Caco-2 (cell line): ENCODE data around the gene BTBD9. TPM values are rescaled to one million over a fixed set of nuclear protein-coding genes. Genes with fewer than 3 reads are reported as not detected.

Experiments
- BruUV-seq: library from RNA; stranded (reverse); fragments of 400-500 nt; replicated peaks from 2 replicates; lab custom pipeline; 2021; lab: Mats Ljungman, UMichigan
- CTCF ChIA-PET: fragments of 300-600 bp; sonication (Branson Sonifier 250); formaldehyde crosslinking; loops from one replicate; lab custom pipeline; 2022; ENCODE audit warnings: antibody characterized with exemption; lab: Charles Lee
- POLR2A ChIA-PET: fragments of 300-600 bp; sonication (Branson Sonifier 250); formaldehyde crosslinking; loops from one replicate; lab custom pipeline; 2022; ENCODE audit warnings: antibody characterized with exemption; lab: Charles Lee
- DNase-seq, 2 experiments: peaks; one replicate each; pipeline versions ENCODE4 v3.0.0 to v3.0.0-alpha.2; 2020 to 2022
- H3K27me3 ChIP-seq: replicated peaks from 2 replicates; pipeline ENCODE4 v1.6.0; 2011; ENCODE audit warnings: low read length; ENCODE audit not compliant: control insufficient read depth, insufficient read depth
- H3K36me3 ChIP-seq: 2 replicates; pipeline ENCODE4 v1.5.1; 2011; ENCODE audit warnings: low read length; ENCODE audit not compliant: control insufficient read depth, insufficient read depth
- H3K4me1 ChIP-seq: fragments of 250-450 bp; sonication (Bioruptor Pico); 2 replicates; pipeline ENCODE4 v1.5.1; 2020; ENCODE audit warnings: mild to moderate bottlenecking
- H3K4me3 ChIP-seq: 2 replicates; pipeline ENCODE4 v1.5.1; 2011; ENCODE audit warnings: low read depth, mild to moderate bottlenecking, control low read depth, low read length
- H3K9me3 ChIP-seq: fragments of 250-450 bp; sonication (Bioruptor Pico); 2 replicates; pipeline ENCODE4 v1.5.1; 2020; ENCODE audit warnings: mild to moderate bottlenecking, moderate library complexity
- H3K27ac Mint-ChIP-seq: one replicate; pipeline ENCODE4 v1.8.0; 2022; ENCODE audit warnings: mixed read lengths; ENCODE audit not compliant: unreplicated experiment
- H3K27me3 Mint-ChIP-seq: one replicate; pipeline ENCODE4 v1.8.0; 2022; ENCODE audit warnings: mixed read lengths; ENCODE audit not compliant: insufficient read depth, unreplicated experiment
- H3K36me3 Mint-ChIP-seq: one replicate; pipeline ENCODE4 v1.8.0; 2022; ENCODE audit warnings: mild to moderate bottlenecking, mixed read lengths; ENCODE audit not compliant: insufficient read depth, unreplicated experiment
- H3K4me1 Mint-ChIP-seq: one replicate; pipeline ENCODE4 v1.8.0; 2022; ENCODE audit warnings: low read depth, mixed read lengths; ENCODE audit not compliant: unreplicated experiment
- H3K4me3 Mint-ChIP-seq: one replicate; pipeline ENCODE4 v1.8.0; 2022; ENCODE audit warnings: mild to moderate bottlenecking, moderate library complexity, mixed read lengths; ENCODE audit not compliant: unreplicated experiment
- H3K9me3 Mint-ChIP-seq: one replicate; pipeline ENCODE4 v1.8.0; 2022; ENCODE audit warnings: mixed read lengths; ENCODE audit not compliant: unreplicated experiment
- CTCF ChIP-seq, 2 experiments: fragments of 200-600 bp in 1 of 2; IDR thresholded peaks; 1 replicate in 1 of 2; 2 replicates in 1 of 2; pipeline versions ENCODE4 v1.5.1 to v1.8.0; 2011 to 2022; ENCODE audit warnings: antibody characterized with exemption in 1 of 2, control low read depth in 1 of 2, inconsistent platforms in 1 of 2, low read depth in 1 of 2, low read length in 1 of 2, mild to moderate bottlenecking in 1 of 2, moderate library complexity in 1 of 2; ENCODE audit not compliant: insufficient read depth in 1 of 2, severe bottlenecking in 1 of 2, unreplicated experiment in 1 of 2
- intact Hi-C: fragments of 100-400 bp; cut with micrococcal nuclease; formaldehyde crosslinking; loops from one replicate; pipeline ENCODE4 v1.10.0; 2022; ENCODE audit not compliant: unreplicated experiment
- total RNA-seq: library from RNA; stranded (reverse); gene quantifications from 2 replicates; pipeline ENCODE4 v1.2.3, GENCODE V29; 2022

BTBD9 gene
- total RNA-seq, 1 experiment from 2014 or later = 19.6 TPM

GRCh38 chr6:38209371-38210260 is 430.1 kb downstream of the BTBD9 start:
- intact Hi-C loops = no loop called here
- ChIA-PET CTCF (no interaction called here), POLR2A (no interaction called here)
- Histone ChIP-seq H3K4me3 (no peak overlapping the region), H3K9me3 (no peaks in the 10 kb centered on the region), H3K27me3 (no peaks in the 10 kb centered on the region), H3K36me3 (no peaks in the 10 kb centered on the region), H3K4me1 (no peaks in the 10 kb centered on the region)
- Mint-ChIP-seq H3K4me3 (no peak overlapping the region), H3K27ac (no peak overlapping the region), H3K9me3 (no peaks in the 10 kb centered on the region), H3K36me3 (no peaks in the 10 kb centered on the region), H3K4me1 (no peaks in the 10 kb centered on the region), H3K27me3 (no peaks in the 10 kb centered on the region)
- BruUV-seq = no TSS peak
- no peak for DNase-seq
- no peak for TF ChIP-seq CTCF (IDR thresholded peaks at IDR 0.05; ENCODE audit: insufficient read depth in 1 of 2, low read depth in 1 of 2, low read length in 1 of 2, severe bottlenecking in 1 of 2, unreplicated experiment in 1 of 2)

GRCh38 chr6:38208028-38208427 is 431.7 kb downstream of the BTBD9 start:
- Histone ChIP-seq H3K9me3 (no peaks in the 10 kb centered on the region), H3K4me1 (no peaks in the 10 kb centered on the region), H3K4me3 (no peak overlapping the region), H3K36me3 (no peaks in the 10 kb centered on the region), H3K27me3 (no peaks in the 10 kb centered on the region)
- Mint-ChIP-seq H3K27ac (no peak overlapping the region), H3K9me3 (no peaks in the 10 kb centered on the region), H3K36me3 (no peaks in the 10 kb centered on the region), H3K4me1 (no peaks in the 10 kb centered on the region), H3K27me3 (no peaks in the 10 kb centered on the region), H3K4me3 (no peak overlapping the region)
- intact Hi-C loops = no loop called here
- ChIA-PET POLR2A (no interaction called here), CTCF (no interaction called here)
- no peak for TF ChIP-seq CTCF (IDR thresholded peaks at IDR 0.05; ENCODE audit: insufficient read depth in 1 of 2, low read depth in 1 of 2, low read length in 1 of 2, severe bottlenecking in 1 of 2, unreplicated experiment in 1 of 2)
- BruUV-seq = no TSS peak
- no peak for DNase-seq

GRCh38 chr6:38207375-38207774 is 432.4 kb downstream of the BTBD9 start:
- Mint-ChIP-seq H3K9me3 (no peaks in the 10 kb centered on the region), H3K36me3 (no peaks in the 10 kb centered on the region), H3K27me3 (no peaks in the 10 kb centered on the region), H3K4me3 (no peak overlapping the region), H3K4me1 (no peaks in the 10 kb centered on the region), H3K27ac (no peak overlapping the region)
- H3K4me3 ChIP-seq = no peak overlapping the region
- no peaks in the 10 kb centered on the region for H3K27me3 ChIP-seq
- ChIA-PET CTCF (no interaction called here), POLR2A (no interaction called here)
- no peaks in the 10 kb centered on the region for H3K9me3 ChIP-seq
- no peak for TF ChIP-seq CTCF (IDR thresholded peaks at IDR 0.05; ENCODE audit: insufficient read depth in 1 of 2, low read depth in 1 of 2, low read length in 1 of 2, severe bottlenecking in 1 of 2, unreplicated experiment in 1 of 2)
- no peak for DNase-seq
- intact Hi-C loops = no loop called here
- no TSS peak for BruUV-seq
- H3K36me3 ChIP-seq = no peaks in the 10 kb centered on the region
- no peaks in the 10 kb centered on the region for H3K4me1 ChIP-seq
